Glomerular visceral epithelial cell (primary cell): ENCODE measurements around the gene ABT1.
A peak's percentile ranks its signal among the peaks of the same experiment; 100 is the strongest.
"Not testable (repeated sequence)": the region's sequence is repeated elsewhere in the genome, so short reads cannot be mapped to it uniquely, and the experiment has no call there.

ENCODE experiments used
- DNase-seq: peaks from one replicate; pipeline ENCODE4 v3.0.0-alpha.2; 2016; ENCODE audit errors: extremely low spot score

Gene ABT1

DNA sequence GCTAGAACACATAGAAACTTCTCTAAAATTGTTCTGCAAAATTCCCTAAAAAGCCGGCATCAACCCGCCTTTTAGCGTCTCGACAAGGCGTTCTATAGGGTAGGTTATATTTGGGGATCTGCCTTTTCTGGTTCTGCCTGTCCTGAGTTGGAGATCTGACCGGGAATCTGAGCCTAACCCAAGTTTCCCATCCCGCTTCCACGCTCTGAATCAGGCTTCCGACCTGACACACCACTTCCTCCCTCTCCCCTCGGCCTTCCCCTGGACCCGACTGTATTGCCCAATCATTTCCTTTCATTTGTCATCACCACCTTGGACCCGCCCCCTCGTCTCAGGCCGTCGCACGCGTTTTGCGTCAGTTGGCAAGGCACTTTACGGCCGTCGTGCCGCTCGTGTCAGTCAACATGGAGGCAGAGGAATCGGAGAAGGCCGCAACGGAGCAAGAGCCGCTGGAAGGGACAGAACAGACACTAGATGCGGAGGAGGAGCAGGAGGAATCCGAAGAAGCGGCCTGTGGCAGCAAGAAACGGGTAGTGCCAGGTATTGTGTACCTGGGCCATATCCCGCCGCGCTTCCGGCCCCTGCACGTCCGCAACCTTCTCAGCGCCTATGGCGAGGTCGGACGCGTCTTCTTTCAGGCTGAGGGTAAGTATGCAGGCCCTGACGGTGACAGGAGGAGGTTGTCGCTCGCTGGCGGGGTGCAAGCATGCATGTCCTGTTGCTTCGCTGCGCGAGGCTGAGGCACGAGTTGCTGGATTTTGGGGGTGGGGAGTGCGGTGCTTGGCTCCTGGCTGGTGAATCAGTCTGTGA is at the start of gene ABT1:
Gene ABT1, plus strand, starts transcription at position 375 of the 810 bp plus-strand sequence. Its CDS starts 30 bp downstream, at position 405.
- DNase-seq: peak; percentile 98

DNA sequence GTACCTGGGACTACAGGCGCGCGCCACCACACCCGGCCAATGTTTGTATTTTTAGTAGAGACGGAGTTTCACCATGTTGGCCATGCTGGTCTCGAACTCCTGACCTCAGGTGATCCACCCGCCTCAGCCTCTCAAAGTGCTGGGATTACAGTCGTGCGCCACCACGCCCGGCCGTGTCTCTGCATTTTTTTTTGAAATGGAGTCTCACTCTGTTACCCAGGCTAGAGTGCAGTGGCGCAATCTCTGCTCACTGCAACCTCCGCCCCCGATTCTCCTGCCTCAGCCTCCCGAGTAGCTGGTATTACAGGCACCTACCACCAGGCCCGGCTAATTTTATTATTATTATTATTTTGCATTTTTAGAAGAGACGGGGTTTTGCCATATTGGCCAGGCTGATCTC is 49.4 kb upstream of the ABT1 start:
- not testable (repeated sequence) for DNase-seq

DNA sequence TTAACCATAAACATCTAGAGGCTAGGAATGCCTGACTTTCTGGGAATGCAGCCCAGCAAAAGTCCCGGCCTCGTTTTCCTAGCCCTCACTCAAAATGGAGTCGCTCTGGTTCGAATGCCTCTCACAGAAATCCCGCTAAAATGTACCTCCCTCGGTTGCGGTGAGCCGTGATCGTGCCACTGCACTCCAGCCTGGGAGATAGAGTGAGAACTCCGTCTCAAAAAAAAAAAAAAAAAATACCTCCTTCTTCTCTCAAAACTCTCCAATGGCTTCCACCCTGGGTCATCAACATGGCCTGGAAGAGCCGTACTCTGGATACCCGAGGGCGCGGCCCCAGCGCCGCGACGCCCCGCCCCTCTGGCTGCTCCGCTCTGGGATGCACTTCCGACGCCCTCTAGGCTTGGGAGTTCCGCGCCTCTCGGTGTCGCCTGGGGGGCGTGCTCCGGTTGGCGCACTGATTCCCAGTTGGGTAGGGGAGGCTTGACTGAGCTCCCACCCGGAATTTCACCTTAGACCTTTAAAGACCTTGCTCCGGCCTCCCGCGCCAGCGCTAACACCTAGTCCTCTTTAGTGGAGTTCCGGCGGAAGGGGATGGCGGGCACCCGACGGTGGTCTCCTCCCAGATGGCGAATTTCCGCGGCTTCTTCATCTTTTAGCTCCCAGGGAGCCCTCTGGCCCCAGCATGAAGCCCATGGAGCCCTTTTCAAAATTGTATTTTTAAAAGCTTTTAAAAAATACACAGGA is 46.3 kb upstream of the ABT1 start:
- DNase-seq: no peak

DNA sequence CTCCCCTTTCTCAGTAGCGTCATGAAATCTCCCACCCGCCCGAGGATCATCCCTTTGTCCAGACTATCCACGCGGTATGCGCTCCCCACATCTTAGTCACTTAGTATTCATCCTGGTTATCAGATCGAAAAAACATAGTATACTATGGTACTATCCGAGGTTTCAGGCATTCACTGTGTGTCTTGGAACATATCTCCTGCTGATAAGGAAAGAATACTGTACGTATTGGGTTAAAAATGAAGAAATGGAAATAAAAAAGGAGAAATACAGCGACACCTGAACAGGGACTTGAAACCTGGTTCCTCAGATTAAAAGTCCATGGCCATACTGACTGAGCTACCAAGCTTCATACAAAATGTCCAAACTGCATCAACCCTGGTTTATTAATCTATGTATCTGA is 44.5 kb upstream of the ABT1 start:
- DNase-seq: no peak

DNA sequence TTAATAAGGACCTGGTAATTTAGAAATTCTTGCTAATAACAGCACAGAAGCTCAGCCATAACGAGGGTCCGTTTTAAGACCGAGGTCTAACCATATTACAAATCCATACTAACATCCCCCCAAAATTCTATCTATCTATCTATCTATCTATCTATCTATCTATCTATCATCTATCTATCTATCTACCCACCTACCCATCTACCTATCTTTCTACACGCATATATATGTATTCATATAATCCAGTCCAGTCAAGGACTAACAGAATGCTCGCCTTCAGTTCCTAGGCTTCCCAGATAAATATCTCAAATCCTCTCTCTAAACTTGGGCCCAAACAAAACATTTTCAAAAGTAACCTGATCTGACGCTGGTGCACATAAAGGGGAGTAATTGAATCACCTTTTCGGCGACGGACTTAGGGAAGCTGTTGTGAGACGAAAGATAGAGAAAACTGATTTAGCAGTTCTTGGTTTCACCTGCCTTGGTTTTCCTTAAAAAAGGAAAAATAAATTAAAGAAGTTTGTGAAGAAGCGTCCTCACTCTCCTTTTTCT is 44.0 kb upstream of the ABT1 start:
- peak; percentile 7 for DNase-seq

DNA sequence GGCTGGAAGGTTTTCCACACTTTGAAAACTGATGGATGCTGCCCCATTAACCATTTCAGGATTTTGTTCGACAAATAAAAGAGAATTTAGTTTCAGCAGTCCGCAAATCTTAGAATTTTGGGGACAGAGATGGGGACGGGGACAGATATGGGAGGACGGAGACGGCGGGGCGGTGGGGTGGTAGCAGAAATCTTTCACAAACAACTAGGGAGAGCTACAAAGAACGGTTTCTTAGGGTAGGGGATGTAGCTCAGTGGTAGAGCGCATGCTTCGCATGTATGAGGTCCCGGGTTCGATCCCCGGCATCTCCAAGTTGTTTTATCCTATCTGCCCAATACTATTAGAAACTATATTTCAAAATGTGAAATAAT is 43.5 kb upstream of the ABT1 start:
- peak; percentile 81 for DNase-seq

DNA sequence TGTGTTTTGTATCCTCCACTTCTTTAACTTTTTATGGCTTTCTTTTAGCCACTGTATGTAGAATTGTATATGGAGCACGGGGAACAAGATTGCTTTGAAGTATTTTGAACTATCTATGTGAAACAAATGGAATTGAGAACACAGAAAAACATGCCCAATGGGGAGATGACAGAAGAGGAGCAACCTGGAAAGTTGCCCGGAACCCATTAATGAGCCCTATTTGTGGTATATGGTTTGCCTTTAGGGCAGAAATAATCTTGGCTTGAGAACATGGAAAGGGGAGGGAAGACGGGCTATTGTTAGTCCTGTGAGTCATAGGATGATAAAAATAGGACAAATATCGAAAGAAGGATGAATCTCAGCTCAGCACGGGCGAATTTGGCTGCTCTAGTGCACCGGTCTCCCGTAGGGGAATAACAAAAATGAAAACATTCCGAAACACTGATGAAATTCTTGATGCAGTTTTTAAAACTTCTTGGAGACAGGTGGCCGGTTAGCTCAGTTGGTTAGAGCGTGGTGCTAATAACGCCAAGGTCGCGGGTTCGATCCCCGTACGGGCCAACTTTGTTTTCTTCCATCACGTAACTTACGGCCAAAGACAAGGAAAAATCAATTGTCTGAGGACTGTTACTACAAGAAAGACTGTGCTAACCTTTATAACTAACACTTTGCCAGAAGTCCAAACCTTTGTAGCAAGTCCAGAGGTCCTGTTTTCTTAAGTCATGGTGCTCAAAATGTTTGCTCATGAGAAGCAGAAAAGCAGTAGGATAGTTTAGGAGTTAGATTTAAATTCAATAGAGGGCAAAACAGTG is 42.9 kb upstream of the ABT1 start:
- peak; percentile 92 for DNase-seq

DNA sequence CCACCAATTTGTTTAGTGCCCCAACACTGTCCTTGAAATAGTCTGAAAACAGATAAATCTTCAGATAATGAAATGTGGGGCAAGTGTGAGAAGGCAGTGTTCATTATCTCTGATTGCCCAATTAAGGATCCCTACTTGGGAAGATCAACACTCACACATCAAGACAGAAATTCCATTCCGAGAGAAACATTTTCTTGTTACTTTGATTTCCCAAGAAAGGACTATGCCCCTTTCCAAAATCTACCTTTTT is 42.4 kb upstream of the ABT1 start:
- no peak for DNase-seq

DNA sequence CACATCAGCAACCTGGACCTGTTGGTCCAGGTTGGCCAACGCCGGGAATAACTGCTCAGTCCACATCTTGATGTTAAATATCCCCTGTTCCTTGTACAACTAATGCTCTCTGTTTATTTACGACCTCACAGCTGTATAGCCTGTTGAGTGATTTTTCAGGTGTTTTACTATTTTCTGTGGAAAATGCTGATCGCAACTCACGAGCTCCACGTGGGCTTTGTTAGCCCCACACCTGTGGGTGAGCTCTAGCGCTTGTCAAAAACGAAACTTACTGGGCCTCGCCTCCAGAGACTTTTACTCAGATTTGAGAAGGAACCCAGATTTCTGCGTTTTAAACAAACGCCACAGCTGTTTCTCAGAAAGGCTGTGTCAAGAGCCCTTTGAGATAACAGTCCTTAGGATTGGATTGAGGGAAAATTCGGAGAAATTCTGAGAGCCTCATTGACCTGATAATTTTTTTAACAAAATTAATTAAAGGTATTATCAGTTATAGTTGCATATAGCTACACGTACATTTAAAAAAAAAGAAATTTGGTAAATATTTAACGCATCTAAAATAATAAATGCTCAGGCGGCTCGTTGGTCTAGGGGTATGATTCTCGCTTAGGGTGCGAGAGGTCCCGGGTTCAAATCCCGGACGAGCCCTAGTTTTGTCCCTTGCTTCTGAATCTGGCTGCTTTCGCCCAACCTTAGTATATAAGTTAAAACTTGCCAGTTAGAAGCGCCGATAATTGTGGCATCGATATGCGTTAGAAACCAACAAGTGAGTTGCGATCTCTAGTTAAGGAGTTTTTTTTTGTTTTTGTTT is 41.9 kb upstream of the ABT1 start:
- DNase-seq: peak; percentile 76

DNA sequence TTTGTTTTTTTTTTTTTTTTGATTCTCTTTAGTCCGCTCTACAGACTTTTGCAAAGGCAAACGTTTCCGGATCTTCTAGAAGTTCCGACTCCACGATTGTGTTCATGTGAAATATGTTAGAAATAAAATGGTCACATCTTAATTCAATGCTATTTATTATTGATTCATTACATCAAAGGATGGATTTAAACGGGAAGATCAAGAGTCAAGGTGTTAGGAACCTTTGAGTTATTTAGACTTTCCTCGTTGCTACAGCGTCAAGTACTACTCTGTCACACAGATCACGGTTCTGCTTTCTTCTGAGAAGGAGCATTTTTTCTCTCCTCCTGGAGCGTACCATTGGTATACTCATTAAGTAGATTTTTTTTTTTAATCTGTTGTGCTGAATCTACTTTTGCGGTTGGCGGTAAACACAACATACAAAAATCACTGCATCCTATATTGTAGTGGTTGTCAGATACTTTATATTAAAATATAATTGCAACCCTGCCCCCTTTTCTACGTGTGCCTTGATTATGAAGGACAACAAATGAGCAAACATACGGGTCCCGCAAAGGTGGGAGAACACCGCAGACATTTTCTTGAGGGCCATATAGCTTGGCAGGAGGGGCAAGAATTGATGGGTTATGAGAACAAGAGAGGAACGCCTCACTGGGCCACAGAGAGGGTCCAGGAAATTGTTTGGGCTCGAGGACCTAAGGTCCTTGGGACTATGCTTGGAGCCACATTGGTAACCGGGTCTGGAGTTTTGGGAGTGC is 41.1 kb upstream of the ABT1 start:
- no peak for DNase-seq

DNA sequence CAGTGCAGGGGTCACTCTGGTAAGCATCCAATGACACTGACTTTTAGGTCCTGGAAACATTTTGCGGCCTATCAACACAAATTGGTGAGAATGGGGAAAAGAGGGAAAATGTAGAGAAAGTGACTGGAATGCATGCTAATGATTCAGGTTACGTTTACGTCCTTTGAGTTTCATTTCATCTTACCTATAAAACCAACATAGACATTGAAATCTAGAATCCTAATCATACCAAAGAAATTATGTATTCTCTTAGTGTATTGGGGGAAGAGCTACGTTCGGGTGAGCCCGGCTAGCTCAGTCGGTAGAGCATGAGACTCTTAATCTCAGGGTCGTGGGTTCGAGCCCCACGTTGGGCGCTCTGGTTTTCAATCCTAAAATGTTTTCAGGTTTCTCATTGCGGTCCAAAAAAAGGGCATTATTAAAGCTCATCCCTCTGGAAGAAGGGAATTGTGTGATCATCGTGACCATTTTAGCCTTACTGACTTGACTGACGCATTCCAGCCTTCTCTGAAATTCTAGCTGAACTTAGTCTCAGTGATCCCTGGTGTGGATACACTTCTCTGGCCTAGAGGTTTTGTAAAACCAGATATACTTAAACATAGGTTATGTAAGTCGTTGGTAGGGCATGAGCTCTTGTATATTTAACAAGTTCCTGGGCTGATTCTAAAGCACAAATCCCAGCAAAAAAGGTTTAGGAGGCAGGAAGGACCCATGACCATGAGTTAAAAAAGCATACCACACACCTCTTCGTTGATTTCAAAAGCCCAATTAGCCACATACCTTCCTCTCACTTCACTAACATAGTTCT is 40.3 kb upstream of the ABT1 start:
- peak; percentile 79 for DNase-seq

DNA sequence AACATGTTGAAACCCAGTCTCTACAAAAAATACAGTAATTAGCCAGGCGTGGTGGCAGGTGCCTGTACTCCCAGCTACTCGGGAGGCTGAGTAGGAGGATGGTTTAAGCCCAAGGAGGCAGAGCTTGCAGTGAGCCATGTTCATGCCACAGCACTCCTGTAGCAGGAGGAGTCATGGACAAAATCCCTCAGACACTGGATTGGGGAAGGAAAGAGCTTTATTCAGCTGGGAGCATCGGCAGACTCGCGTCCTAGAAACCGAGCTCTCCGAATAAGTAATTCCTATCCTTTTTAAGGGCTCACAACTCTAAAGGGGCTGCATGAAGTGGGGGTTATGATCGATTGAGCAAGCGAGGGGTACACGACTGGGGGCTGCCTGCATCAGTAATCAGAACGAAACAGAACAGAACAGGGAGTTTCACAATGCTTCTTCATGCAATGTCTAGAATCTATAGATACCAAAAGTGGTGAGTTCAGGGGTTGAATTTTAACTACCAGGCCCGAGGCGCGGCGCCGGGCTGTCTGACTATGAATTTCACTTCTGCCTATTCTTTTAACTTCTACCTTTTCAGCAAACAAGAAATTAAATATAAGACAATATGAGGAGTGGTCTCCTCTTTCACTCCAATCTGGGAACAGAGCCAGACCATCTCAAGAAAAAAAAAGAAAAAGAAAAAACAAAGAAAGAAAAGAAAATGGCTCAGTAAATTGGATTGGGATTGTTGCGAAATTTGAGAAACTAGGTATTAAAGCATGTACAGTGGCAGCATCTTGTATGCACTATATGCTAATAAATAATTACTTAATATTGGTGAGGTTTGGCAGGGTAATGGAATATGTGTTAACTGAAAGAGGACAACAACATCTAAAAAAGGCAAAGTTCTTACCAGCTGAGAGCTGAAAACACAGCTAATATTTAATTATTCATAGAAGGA is 35.0 kb upstream of the ABT1 start:
- no peak for DNase-seq

DNA sequence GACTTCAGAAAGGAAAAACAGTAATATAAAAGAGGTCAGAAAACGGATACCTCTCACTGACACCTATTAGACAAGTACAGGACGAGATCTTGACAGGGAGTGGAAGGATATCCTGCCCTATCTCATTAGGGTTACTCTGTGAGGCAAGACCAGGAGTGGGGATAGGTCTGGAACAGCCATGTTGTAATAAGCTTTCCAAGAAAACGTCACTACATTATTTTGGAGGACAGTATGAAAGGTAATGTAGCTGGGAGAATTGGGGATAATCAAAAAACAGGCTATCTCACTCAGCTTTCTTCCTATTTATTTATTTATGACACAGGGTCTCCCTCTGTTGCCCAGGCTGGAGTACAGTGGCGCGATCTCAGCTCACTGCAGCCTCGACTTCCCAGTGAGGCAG is 33.3 kb upstream of the ABT1 start:
- no peak for DNase-seq

DNA sequence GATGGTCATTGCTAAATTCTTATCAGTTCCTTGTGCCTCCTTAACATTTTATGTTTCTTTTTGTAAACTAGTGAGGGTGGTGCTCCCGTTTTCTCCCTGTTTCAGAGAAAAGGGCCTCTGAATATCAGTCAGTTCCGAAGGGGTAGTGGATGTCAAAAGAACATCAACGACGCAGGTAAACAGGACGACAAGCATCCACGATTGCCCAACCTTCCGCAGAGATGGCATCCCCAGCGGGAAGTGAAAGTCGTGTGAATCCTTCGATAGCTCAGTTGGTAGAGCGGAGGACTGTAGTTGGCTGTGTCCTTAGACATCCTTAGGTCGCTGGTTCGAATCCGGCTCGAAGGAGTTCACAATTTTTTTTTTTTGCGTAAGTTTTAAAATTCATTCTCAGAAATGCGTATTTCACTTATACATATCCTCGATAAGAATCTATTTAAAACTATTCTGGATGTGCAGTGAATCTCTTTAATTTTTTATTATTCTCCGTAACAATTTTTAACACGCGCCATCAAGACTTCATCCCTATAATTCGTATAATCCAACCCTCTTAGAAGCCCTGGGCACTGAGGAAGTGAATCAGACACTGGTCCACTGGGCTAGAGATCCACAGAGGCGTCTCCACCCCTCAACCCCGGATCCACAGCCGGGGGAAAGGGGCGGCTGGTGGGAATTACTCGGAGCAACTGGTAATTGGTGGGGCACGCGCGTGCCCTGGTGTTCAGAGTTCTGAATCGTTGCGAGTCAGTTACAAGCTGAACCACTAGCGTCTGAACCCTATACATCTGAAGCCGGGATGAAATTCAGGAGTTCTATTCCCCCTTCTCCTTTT is 27.9 kb upstream of the ABT1 start:
- DNase-seq: peak; percentile 95

DNA sequence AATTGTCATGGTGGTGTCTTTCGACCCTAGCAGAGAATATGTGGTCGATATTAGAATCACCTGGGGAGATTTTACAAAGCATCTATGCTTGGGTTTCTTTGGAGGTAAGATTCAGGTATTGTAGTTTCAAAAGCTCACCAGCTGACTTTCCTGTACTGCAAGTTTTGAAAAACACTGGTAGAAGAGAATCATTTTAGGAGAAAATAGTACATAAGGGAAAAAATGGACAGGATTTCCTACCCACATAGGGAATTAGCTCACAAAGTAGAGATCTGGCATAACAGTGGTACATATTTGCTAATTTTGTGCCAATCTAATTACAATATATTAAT is 27.4 kb upstream of the ABT1 start:
- no peak for DNase-seq

DNA sequence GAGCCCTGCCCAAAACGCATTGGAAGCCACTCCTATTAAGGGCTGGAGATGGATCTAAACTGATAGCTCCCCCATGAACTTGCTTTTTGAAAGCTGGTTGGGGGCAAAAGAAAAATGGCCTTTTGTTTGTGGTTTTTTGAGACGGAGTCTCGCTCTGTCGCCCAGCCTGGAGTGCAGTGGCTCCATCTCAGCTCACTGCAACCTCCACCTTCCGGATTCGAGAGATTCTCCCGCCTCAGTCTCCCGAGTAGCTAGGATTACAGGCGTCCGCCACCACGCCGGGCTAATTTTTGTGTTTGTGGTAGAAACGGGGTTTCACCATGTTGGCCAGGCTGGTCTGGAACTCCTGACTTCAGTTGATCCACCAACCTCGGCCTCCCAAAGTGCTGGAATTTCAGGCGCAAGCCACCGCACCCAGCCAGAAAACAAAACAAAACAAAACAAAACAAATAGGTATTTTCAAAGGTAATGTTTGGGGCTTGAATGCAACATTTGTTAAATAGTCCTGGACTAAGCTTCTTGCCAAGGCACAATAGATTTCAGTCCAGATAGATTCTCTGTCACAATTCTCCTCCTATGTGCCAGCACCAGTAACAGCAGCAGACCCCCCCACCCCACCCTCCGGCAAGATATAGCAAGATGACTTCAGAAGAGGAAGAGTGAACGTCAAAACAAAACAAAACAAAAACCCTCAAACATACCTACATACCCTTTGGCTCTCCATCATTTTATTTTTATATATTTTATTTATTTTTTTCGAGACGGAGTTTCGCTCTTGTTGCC is 26.5 kb upstream of the ABT1 start:
- no peak for DNase-seq

DNA sequence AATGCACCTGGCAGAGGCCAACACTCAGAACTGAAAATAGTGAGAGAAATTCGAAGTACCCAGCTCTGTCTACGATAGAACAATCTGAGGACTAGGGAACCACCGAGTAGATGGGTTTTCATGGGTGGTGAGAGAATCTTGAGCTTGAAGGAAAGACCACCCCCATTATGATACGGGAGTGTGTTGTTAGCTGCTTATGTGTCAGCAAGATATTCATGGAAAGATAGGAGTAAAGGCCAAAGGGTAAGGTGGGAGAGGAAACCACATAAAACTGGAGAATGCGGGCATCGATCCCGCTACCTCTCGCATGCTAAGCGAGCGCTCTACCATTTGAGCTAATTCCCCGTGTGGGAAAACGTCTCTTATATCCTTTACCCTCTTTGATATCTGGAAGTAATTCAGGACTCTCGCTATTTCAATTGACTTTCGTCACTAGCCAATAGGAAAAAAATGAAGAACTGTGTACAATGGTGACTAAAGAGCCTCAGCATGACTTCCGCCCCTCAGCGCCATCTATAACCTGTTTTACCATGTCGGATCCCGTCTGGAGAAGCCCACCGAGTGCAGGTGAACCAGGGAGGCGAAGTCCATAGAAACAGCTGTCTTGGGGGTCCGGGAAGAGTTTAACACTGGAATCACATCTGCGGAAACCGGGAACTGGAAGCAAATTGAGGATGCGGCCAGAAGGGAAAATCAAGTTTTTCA is 25.0 kb upstream of the ABT1 start:
- peak; percentile 86 for DNase-seq
